ENCODE results near the gene ZNF580.

ZNF580 gene

GRCh38 chr19:55606471-55606787 is 34.4 kb upstream of the ZNF580 start:
- no peak for DNase-seq

- no peak for DNase-seq
Measured at GRCh38 chr19:55606817-55607216, 34.0 kb upstream of the ZNF580 start.

GRCh38 chr19:55609326-55609725 is 31.5 kb upstream of the ZNF580 start:
- no peak for DNase-seq

GRCh38 chr19:55611300-55611982 is 29.4 kb upstream of the ZNF580 start:
- DNase-seq, result no peak

- DNase-seq, result no peak
Measured at GRCh38 chr19:55611983-55612645, 28.7 kb upstream of the ZNF580 start.

- no peak for DNase-seq
Measured at GRCh38 chr19:55613396-55613795, 27.4 kb upstream of the ZNF580 start.

GRCh38 chr19:55613930-55614710 is 26.7 kb upstream of the ZNF580 start:
- no peak for DNase-seq

GRCh38 chr19:55614711-55615542 is 25.9 kb upstream of the ZNF580 start:
- DNase-seq, result no peak

- DNase-seq, result no peak
Measured at GRCh38 chr19:55615543-55616394, 25.0 kb upstream of the ZNF580 start.

- no peak for DNase-seq
Measured at GRCh38 chr19:55616395-55616875, 24.4 kb upstream of the ZNF580 start.

- DNase-seq, result no peak
Measured at GRCh38 chr19:55617426-55617825, 23.4 kb upstream of the ZNF580 start.

GRCh38 chr19:55618426-55618825 is 22.4 kb upstream of the ZNF580 start:
- no peak for DNase-seq

GRCh38 chr19:55619286-55619685 is 21.5 kb upstream of the ZNF580 start:
- DNase-seq, result no peak

GRCh38 chr19:55620410-55621204 is 20.2 kb upstream of the ZNF580 start:
- DNase-seq, result no peak

- no peak for DNase-seq
Measured at GRCh38 chr19:55621205-55621672, 19.6 kb upstream of the ZNF580 start.

GRCh38 chr19:55621673-55622231 is 19.1 kb upstream of the ZNF580 start:
- no peak for DNase-seq

GRCh38 chr19:55622242-55622969 is 18.4 kb upstream of the ZNF580 start:
- no peak for DNase-seq

- DNase-seq, result no peak
Measured at GRCh38 chr19:55623130-55623529, 17.7 kb upstream of the ZNF580 start.

GRCh38 chr19:55623561-55623960 is 17.2 kb upstream of the ZNF580 start:
- DNase-seq, result no peak
